Activated T-cell treated with anti-CD3 and anti-CD28 coated beads for 24 hours (primary cell): ENCODE measurements around the gene TBCD.
"Not testable (repeated sequence)": the region's sequence is repeated elsewhere in the genome, so short reads cannot be mapped to it uniquely, and the experiment has no call there.

ENCODE experiments used
- DNase-seq: peaks from one replicate; pipeline ENCODE4 v3.0.0-alpha.2; 2020; ENCODE audit warnings: low read depth

TBCD gene

DNA sequence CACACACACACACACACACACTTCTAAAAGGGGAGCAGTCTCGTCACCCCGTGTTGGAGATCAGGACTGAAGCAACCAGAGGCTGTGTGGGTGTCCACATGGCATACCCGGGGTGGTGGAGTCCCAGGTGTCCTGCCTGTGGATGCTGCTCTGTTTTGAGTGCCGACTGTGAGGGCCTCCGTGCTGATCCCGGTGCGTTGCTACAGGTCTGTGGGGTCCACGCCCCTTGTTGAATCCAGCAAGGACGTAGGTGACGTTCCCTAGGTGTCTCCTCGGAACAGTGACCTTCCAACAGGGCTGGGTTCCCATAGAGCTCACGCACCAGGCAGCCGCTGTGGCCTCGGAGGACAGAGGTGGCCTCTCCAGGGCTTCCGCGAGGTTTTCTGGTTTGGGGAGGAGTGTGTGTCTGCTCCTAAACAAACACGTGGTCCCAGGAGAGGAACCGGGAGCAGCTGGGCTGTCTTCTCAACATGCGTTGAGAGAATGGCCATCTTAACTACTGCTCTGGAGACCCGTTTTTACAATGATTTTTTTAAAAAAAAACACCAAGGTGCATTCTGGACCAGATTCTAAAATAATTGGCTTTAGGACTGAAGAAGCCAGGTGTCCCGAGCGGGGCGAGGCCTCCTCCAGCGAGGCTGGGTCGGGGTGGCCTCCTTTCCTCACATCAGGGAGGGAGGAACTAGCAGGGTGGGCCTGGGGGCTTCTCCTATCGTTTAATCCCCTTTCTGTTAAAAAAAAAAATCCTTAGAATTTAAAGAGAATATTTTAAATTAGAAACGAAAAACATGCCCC lies 188.6 kb downstream of the TBCD start:
- DNase-seq = no peak

- no peak for DNase-seq
These were observed 189.4 kb downstream of the TBCD start for GRCh38 chr17:82941021-82942001.

DNA sequence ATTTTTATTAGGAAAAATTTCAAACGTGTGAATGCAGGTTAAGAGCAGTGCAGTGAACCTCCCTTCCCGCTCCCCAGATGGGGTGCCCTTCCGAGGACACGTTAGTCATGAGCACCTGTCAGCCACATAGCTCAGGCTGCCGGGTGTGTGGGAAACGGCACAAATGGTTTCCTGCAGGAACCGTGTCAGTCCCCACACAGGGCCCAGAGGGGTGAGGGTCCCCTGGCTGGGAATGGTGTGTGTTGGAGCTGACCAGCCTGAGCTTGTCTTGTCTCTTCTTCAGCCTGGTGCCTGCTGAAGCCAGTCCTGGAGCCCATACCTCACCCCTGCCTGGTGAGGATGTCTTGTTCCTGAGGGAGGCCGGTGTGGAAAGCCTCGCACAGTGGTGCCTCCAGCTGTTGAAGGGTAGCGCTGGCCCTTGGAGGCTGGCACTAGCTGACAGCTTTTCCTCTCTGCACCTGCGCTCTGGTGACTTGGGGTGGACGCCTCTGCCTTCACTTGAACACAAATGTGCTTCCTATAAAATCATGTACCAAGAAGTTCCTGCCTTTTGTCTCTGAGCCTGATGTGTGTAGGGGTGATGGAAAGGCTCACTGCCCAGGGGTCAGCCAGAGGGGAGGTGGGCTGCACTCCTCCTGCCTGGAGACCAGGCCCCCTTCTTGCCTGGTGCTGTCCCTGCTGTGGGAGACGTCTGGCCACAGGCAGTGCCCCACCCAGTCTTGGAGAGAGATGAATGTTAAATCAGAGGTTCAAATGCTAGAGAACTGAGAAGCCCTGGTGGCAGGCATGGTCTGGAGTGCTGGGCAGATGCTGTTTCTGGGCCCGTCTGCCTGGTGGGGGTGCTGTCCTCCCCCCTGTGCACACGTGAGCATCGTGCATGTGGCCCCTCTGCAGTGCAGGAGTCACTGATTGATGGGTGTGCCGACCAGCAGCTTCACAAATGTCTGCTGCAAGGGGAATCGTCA lies 190.6 kb downstream of the TBCD start:
- DNase-seq = no peak

DNA sequence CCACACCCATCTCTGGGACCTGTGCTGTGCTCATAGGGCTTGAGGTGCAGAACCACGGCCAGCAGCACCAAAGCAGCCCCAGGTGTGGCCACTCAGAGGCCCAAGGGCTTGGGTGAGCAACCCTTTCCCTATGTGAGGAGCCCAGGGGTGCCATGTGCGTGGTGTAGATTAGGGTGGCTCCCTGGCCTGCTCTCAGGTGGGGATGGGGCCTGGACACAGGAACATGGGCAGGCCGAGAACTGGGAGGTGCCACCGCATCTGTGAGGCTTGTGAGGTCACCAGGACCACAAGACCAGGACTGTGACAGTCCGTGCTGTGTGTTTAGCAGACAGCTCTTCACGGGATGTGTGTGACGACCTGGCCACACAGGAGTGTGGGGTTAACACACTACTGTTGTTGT lies 191.5 kb downstream of the TBCD start:
- DNase-seq = no peak

- DNase-seq = no peak
These were observed 191.9 kb downstream of the TBCD start for GRCh38 chr17:82943751-82944150.

GRCh38 chr17:82944990-82945389 lies 193.1 kb downstream of the TBCD start:
- DNase-seq = no peak

DNA sequence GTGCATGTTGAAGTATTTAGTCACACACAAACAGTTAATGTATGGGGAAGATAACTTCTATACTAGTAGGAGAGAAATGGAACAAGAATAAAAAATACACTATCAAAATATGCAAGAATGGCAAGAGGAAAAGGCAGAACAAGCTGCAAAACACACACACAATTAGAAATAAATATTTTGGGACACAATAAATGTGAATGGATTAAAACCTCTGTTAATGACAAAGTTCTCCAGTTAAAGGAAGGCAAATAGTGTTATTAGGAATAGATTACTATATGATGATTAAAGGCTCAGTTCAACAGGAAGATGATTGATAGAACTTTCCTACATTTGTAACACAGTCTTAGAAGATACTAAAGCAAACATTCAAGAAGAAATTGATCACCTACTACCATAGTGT lies 194.2 kb downstream of the TBCD start:
- DNase-seq = no peak

DNA sequence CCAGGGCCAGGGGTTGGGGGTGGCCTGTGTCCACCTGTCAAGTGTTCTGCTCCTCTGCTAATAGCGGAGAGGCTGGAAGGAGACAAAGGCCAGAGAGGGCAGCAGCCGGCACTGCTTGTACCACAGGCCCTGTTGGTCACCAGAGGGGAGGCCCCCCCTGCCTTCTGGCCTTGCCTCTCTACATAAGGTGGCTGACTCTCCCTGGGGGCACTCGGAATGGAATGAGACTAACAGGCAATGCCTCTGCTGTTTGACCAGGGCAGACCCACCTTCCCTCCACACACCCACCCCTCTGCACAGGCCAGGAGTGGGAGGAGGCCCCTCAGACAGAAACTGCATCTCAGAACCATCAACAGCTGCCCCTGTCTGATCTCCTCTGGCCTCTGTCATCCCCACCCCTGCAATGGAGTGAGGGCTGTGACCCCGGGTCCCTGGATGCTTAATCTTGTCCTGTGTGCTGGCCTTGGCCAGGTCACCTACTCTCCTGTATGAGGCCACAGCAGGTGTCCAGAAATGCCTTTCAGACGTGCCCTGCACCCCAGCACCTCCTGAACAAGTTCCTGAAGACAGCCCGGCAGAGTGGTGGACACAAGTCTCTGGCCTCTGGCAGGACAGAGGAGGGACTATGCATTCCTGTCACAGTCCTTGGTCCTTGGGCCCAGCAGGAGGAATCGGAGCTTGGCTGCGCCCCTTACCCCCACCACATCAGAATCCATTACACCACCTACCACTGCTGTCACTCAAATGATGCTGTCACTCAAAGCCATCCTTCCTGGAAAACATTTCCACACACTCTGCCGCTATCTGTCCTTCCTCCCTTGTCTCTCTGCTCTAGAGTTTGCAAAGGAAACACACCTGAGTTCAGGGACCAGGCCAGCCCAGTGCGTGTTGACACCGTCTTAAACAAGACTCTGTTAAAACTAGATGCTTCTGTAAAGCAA lies 195.5 kb downstream of the TBCD start:
- DNase-seq = no peak

GRCh38 chr17:82948081-82948511 lies 196.2 kb downstream of the TBCD start:
- DNase-seq = no peak

DNA sequence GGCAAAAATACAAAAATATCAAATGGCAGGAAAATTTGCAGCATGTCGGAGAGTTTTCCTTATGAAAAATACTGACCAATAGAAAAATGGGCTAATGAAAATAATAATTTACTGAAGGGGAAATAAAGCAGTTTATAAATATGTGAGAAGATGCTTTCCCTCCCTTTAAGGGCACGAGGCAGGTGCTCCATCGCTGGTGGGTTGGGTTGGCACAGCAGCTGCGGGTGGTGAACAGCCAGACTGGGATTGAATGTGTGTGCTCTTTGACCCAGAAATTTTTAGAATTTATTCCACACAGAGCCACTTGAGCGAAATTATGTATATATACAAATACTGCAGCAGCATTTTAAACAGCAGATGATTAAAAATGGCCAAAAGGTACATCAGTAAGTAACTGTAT lies 197.1 kb downstream of the TBCD start:
- no peak for DNase-seq

DNA sequence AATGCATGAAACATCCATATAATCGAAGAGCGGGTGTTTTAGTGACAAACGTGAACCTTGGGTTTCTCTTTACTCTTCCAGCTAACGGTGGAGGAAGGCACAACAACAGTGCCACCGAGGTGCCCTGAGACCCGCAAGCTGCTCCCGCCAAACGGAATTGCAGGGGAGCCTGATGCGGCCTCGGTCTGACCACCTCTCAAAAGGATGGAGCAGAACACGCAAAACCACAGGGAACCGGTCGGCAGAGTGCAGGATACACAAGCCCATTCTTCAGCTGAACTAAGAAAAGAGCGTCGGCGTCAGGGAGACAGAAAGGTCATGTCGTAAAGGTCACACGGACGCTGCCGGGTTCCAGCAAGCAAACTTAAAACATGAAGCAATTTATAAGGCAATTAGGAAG lies 197.5 kb downstream of the TBCD start:
- DNase-seq = no peak

DNA sequence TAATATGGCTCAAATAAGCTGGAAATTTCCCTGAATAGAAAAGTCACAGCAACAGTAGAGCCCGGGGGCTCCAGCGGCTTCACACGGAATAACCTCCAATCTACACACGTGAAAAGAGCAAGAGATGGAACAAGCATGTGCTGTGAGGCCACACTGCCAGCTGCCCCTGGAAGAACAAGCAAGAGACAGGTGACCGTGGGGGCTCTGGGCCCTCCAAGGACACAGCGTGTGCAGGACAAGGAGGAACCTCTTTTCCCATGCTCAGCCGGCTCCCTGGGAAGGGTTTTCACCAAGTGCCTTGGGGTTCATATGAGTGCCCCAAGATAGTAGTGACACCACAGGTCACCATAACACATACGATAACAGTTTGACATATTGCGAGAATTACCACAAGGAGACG lies 198.1 kb downstream of the TBCD start:
- no peak for DNase-seq

- DNase-seq = no peak
These were observed 198.7 kb downstream of the TBCD start for GRCh38 chr17:82950525-82951102.

DNA sequence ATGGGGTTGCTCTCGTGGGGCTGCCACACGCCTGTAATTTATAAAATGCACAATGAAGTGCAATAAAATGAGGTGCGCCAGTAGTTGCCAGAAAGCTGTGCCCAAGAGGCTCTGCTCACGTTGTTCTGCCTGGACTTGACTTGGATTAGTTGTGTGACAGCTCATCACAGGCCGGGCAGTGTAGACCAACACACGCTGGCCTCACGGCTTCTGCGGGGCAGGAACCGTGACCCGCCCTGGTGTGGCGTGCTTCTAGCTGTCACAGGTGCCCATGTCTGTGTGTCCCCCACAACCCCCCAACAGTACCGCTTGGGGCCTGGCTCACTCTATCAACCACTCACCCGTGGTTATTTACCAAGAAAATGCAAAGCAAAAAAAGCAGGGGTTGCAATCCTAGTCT lies 200.2 kb downstream of the TBCD start:
- no peak for DNase-seq

- DNase-seq = not testable (repeated sequence)
These were observed 203.2 kb downstream of the TBCD start for GRCh38 chr17:82955106-82955505.

- not testable (repeated sequence) for DNase-seq
These were observed 203.8 kb downstream of the TBCD start for GRCh38 chr17:82955627-82956026.

GRCh38 chr17:82956146-82956725 lies 204.4 kb downstream of the TBCD start:
- no peak for DNase-seq

DNA sequence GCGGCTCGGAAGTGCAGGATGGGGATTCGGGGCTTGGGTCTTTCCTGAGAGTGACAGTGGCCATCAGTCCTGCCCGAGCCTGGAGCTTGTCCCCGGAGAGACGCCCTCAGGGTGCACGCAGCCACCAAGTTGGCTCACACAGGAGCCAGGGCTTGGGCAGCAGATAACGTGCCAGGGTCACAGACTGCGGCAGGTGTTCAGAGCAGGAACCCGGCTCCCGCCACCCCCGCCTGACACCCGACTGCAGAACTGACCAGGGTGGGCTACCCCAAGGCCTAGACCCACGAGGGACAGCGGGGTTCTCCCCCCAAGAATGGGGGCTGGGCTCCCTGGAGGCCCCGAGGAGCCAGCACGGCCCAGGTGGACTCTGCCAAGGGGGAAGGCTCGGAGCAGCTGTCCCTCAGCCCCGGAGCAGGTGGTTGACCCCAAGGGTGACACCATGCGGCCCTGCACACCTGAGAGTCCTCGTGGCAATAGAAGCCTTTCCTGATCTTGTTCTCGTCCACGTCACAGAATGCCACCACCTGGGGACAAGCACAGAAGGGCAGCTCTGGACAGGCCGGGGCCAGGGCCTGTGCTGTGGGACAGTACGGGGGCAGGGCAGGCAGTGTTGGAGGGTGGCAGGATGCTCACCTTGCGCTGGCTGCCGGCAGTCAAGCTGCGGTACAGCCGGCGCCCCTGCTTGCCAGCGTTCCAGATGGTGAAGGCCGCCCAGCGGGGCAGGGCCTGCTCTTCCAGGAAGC lies 205.0 kb downstream of the TBCD start:
- no peak for DNase-seq

DNA sequence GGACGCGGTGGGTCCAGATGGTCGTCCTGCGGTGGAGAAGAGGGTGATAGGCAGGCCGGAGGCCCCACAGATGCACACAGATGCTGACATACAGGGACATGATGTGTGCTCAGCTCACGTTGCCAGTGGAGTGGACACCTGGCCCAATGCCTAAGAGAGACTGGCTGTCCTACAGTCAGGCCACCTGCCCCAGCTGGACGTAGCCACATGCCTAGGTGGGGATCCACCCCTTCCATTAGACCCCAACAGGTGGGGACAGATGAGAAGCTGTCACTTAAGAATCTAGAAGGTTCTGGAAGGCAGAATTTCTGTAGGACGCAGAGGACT lies 205.6 kb downstream of the TBCD start:
- no peak for DNase-seq
